ENCODE data around the gene PRSS27.

Gene PRSS27

GRCh38 chr16:2720064-2720457, at the start of gene PRSS27:
TSS of gene PRSS27 (minus strand) at chr16:2720224. CDS start at chr16:2720160, 64 bp downstream.
- no peak for DNase-seq

GRCh38 chr16:2769675-2770056, 49.6 kb upstream of the PRSS27 start:
- no peak for DNase-seq

- no peak for DNase-seq
These were observed 49.1 kb upstream of the PRSS27 start for GRCh38 chr16:2769100-2769529.

GRCh38 chr16:2768403-2769089, 48.5 kb upstream of the PRSS27 start:
- no peak for DNase-seq

- no peak for DNase-seq
These were observed 47.9 kb upstream of the PRSS27 start for GRCh38 chr16:2767891-2768290.

- no peak for DNase-seq
These were observed 47.2 kb upstream of the PRSS27 start for GRCh38 chr16:2767140-2767731.

- no peak for DNase-seq
These were observed 46.6 kb upstream of the PRSS27 start for GRCh38 chr16:2766430-2767139.

GRCh38 chr16:2765462-2766404, 45.7 kb upstream of the PRSS27 start:
- no peak for DNase-seq

GRCh38 chr16:2764718-2765117, 44.7 kb upstream of the PRSS27 start:
- no peak for DNase-seq

GRCh38 chr16:2763173-2763572, 43.1 kb upstream of the PRSS27 start:
- DNase-seq: no peak

- DNase-seq: no peak
These were observed 42.7 kb upstream of the PRSS27 start for GRCh38 chr16:2762711-2763110.

- DNase-seq: no peak
These were observed 42.0 kb upstream of the PRSS27 start for GRCh38 chr16:2761886-2762583.

- DNase-seq: no peak
These were observed 41.4 kb upstream of the PRSS27 start for GRCh38 chr16:2761472-2761871.

GRCh38 chr16:2757344-2757743, 37.3 kb upstream of the PRSS27 start:
- DNase-seq: no peak

- no peak for DNase-seq
These were observed 36.4 kb upstream of the PRSS27 start for GRCh38 chr16:2756288-2757015.

- no peak for DNase-seq
These were observed 35.1 kb upstream of the PRSS27 start for GRCh38 chr16:2755158-2755557.

GRCh38 chr16:2753733-2754020, 33.7 kb upstream of the PRSS27 start:
- no peak for DNase-seq

- peak in 1 of 2 donors; percentile 43 for DNase-seq
These were observed 33.1 kb upstream of the PRSS27 start for GRCh38 chr16:2752850-2753732.

- peak; percentile 96 to 100 for DNase-seq
These were observed 32.2 kb upstream of the PRSS27 start, which contains the start of gene SRRM2 for GRCh38 chr16:2752035-2752849. TSS of gene SRRM2 (plus strand) at chr16:2752638. CDS start at chr16:2756365, 3,727 bp downstream.

- DNase-seq: no peak
These were observed 31.6 kb upstream of the PRSS27 start for GRCh38 chr16:2751577-2752034.

Data from bone marrow (tissue), 2 donors.